CD4-positive, alpha-beta T cell (primary cell): Measurements from ENCODE around the gene PCTP. TPM values are rescaled to one million over a fixed set of nuclear protein-coding genes. Genes with fewer than 3 reads are reported as not detected.

ENCODE experiments used
- ATAC-seq: fragments of 200-7000 bp; cut with Tn5 transposase; one replicate; pipeline ENCODE4 v1.10.0; 2022; ENCODE audit warnings: mild to moderate bottlenecking; ENCODE audit not compliant: poor library complexity
- CTCF ChIA-PET: fragments of 350-600 bp; sonication (Branson Sonifier 250); formaldehyde crosslinking; loops from one replicate; lab custom pipeline; 2021; ENCODE audit warnings: antibody characterized with exemption, inconsistent platforms; lab: Charles Lee
- POLR2A ChIA-PET: fragments of 350-600 bp; sonication (Branson Sonifier 250); formaldehyde crosslinking; loops from one replicate; lab custom pipeline; 2021; ENCODE audit warnings: antibody characterized with exemption, inconsistent platforms; lab: Charles Lee
- DNase-seq, 14 experiments: peaks; one replicate each; pipeline ENCODE4 v3.0.0-alpha.2; 2013 to 2020; ENCODE audit warnings: mixed read lengths in 2 of 14
- H3K27ac ChIP-seq, 2 donors: one replicate each; pipeline versions ENCODE4 v1.5.1 to v1.7.0; 2013; ENCODE audit warnings: low read length in 2 of 2, low read depth in 1 of 2, mild to moderate bottlenecking in 1 of 2
- H3K27me3 ChIP-seq, 2 experiments: 1 replicate in 1 of 2; 2 replicates in 1 of 2; pipeline versions ENCODE4 v1.6.1 to v1.7.0; 2013; ENCODE audit warnings: low read length in 2 of 2, control low read depth in 1 of 2, mild to moderate bottlenecking in 1 of 2, moderate library complexity in 1 of 2; ENCODE audit not compliant: insufficient read depth in 2 of 2, control insufficient read depth in 1 of 2
- H3K36me3 ChIP-seq: one replicate; pipeline ENCODE4 v1.6.1; 2013; ENCODE audit warnings: low read length, control low read depth; ENCODE audit not compliant: insufficient read depth
- H3K4me1 ChIP-seq: one replicate; pipeline ENCODE4 v1.6.1; 2013; ENCODE audit warnings: low read length, control low read depth; ENCODE audit not compliant: insufficient read depth
- H3K4me3 ChIP-seq: one replicate; pipeline ENCODE4 v1.5.1; 2013; ENCODE audit warnings: mild to moderate bottlenecking, low read length, moderate library complexity
- H3K9me3 ChIP-seq, 2 experiments: 1 replicate in 1 of 2; 2 replicates in 1 of 2; pipeline versions ENCODE4 v1.6.1 to v1.7.0; 2013; ENCODE audit warnings: low read length in 2 of 2, mild to moderate bottlenecking in 2 of 2, control low read depth in 1 of 2, moderate library complexity in 1 of 2; ENCODE audit not compliant: control insufficient read depth in 1 of 2, insufficient read depth in 1 of 2
- H3K27ac Mint-ChIP-seq: one replicate; pipeline ENCODE4 v1.8.0; 2020; ENCODE audit warnings: mixed read lengths
- H3K27me3 Mint-ChIP-seq: one replicate; pipeline ENCODE4 v1.8.0; 2021; ENCODE audit warnings: mixed read lengths
- H3K36me3 Mint-ChIP-seq: one replicate; pipeline ENCODE4 v1.8.0; 2021; ENCODE audit warnings: low read depth, mixed read lengths
- H3K4me1 Mint-ChIP-seq: one replicate; pipeline ENCODE4 v1.8.0; 2021; ENCODE audit warnings: low read depth, mixed read lengths
- H3K4me3 Mint-ChIP-seq: one replicate; pipeline ENCODE4 v1.8.0; 2020; ENCODE audit warnings: mild to moderate bottlenecking, mixed read lengths
- H3K9me3 Mint-ChIP-seq: one replicate; pipeline ENCODE4 v1.8.0; 2020; ENCODE audit warnings: mixed read lengths
- CTCF ChIP-seq: fragments of 200-600 bp; IDR thresholded peaks from one replicate; pipeline ENCODE4 v1.8.0; 2022; ENCODE audit warnings: antibody characterized with exemption, mild to moderate bottlenecking
- intact Hi-C, 2 experiments: fragments of 100-400 bp; cut with DNase I in 1 of 2; cut with micrococcal nuclease in 1 of 2; formaldehyde crosslinking; loops; one replicate each; pipeline versions ENCODE4 v1.15.1 to v1.9.0; 2023 to 2025; cut with DNase I, micrococcal nuclease
- total RNA-seq, 174 experiments: library from RNA in 2 of 174; stranded (reverse) in 2 of 174; gene quantifications; one replicate each; pipeline ENCODE4 v1.2.3 and lab custom pipeline; 2021 to 2026

Gene PCTP
- total RNA-seq, 2 experiments from 2014 or later: 1.1 to 1.2 TPM

GRCh38 chr17:55825213-55825612 lies 74.4 kb downstream of the PCTP start:
- Histone ChIP-seq H3K9me3 (peaks cover 0 to 8% of the 10 kb centered on the region in 2 experiments), H3K4me1 (no peaks in the 10 kb centered on the region), H3K27ac (no peak overlapping the region), H3K36me3 (no peaks in the 10 kb centered on the region), H3K4me3 (no peak overlapping the region), H3K27me3 (no peaks in the 10 kb centered on the region)
- no peak overlapping the region for H3K27ac Mint-ChIP-seq
- no peaks in the 10 kb centered on the region for H3K4me1 Mint-ChIP-seq
- no peak for DNase-seq
- no peak for TF ChIP-seq CTCF
- no peaks in the 10 kb centered on the region for H3K36me3 Mint-ChIP-seq
- peaks cover 4% of the 10 kb centered on the region for H3K9me3 Mint-ChIP-seq
- intact Hi-C loops: loop anchor here in 1 of 2 experiments (10.0 kb wide), 1 partner anchor 300 kb away; no protein-coding TSS in a partner anchor
- no peak overlapping the region for H3K4me3 Mint-ChIP-seq
- CTCF ChIA-PET: no interaction called here
- POLR2A ChIA-PET: no interaction called here
- ATAC-seq: no peak
- no peaks in the 10 kb centered on the region for H3K27me3 Mint-ChIP-seq

Other genes starting within 250 kb of the PCTP start
- not detected for gene SMIM36, start 239.6 kb upstream of the PCTP start, total RNA-seq
- not detected for gene TMEM100, start 28.2 kb upstream of the PCTP start, total RNA-seq